GM21619 (cell line): Measurements from ENCODE around the gene PHF19.

Experiments
- ATAC-seq: cut with Tn5 transposase; IDR thresholded peaks from one replicate; pipeline ENCODE4 v1.9.1; 2021; ENCODE audit not compliant: unreplicated experiment

PHF19 gene

GRCh38 chr9:120914396-120914795 lies 37.4 kb upstream of the PHF19 start:
- ATAC-seq: no peak

GRCh38 chr9:120913647-120914264 lies 36.8 kb upstream of the PHF19 start:
- no peak for ATAC-seq

- no peak for ATAC-seq
Observed at GRCh38 chr9:120912958-120913646, 36.1 kb upstream of the PHF19 start.

- ATAC-seq: no peak
Observed at GRCh38 chr9:120911295-120911837, 34.4 kb upstream of the PHF19 start.

- no peak for ATAC-seq
Observed at GRCh38 chr9:120910643-120911042, 33.7 kb upstream of the PHF19 start.

- no peak for ATAC-seq
Observed at GRCh38 chr9:120909904-120910303, 32.9 kb upstream of the PHF19 start.

GRCh38 chr9:120905315-120906164 lies 28.6 kb upstream of the PHF19 start:
- ATAC-seq: no peak

- ATAC-seq: no peak
Observed at GRCh38 chr9:120904978-120905301, 28.0 kb upstream of the PHF19 start.

GRCh38 chr9:120904061-120904977 lies 27.3 kb upstream of the PHF19 start:
- ATAC-seq: no peak

- no peak for ATAC-seq
Observed at GRCh38 chr9:120902569-120903535, 25.9 kb upstream of the PHF19 start.

- ATAC-seq: no peak
Observed at GRCh38 chr9:120901755-120902568, 25.0 kb upstream of the PHF19 start.

GRCh38 chr9:120900824-120901223 lies 23.8 kb upstream of the PHF19 start:
- ATAC-seq: no peak

- ATAC-seq: no peak
Observed at GRCh38 chr9:120899490-120900068, 22.6 kb upstream of the PHF19 start.

- no peak for ATAC-seq
Observed at GRCh38 chr9:120898396-120898795, 21.4 kb upstream of the PHF19 start.

- ATAC-seq: no peak
Observed at GRCh38 chr9:120895951-120896350, 19.0 kb upstream of the PHF19 start.

GRCh38 chr9:120894321-120895148 lies 17.5 kb upstream of the PHF19 start:
- no peak for ATAC-seq

GRCh38 chr9:120893611-120894307 lies 16.8 kb upstream of the PHF19 start:
- no peak for ATAC-seq
